Measurements from ENCODE around the gene MKNK1. TPM values are rescaled to one million over a fixed set of nuclear protein-coding genes. Genes with fewer than 3 reads are reported as not detected.

The MKNK1 gene
- total RNA-seq, 1 experiment from 2014 or later: 18.6 TPM

DNA sequence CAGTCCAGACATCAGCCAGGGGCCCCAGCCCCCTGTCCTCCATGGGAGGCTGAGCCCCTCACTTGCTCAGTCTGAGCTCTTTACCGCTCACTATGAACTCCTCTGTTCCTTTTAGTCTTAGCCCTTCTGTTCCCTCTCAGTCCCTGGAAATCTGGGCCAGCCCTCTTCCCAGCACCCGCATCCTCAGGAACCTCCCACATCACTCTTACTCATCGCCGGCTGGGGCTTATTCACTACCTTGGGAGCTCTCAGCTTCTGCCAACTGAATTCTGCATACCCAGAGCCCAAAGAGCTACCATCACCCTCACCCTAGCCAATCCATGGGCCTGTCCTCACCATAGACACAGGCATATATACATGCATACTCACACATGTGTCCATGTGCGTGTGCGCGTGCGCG is 64.1 kb downstream of the MKNK1 start (continued):
- TF ChIP-seq, protein P1, sequence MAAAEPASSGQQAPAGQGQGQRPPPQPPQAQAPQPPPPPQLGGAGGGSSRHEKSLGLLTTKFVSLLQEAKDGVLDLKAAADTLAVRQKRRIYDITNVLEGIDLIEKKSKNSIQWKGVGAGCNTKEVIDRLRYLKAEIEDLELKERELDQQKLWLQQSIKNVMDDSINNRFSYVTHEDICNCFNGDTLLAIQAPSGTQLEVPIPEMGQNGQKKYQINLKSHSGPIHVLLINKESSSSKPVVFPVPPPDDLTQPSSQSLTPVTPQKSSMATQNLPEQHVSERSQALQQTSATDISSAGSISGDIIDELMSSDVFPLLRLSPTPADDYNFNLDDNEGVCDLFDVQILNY (CRISPR knock-in tag; IDR thresholded peaks at IDR 0.05): no peak
- TF ChIP-seq HMGXB4 (CRISPR knock-in tag; IDR thresholded peaks at IDR 0.05) (no peak), IRF2 (CRISPR knock-in tag; IDR thresholded peaks at IDR 0.05; ENCODE audit: borderline replicate concordance, low read depth) (no peak), EMX1 (CRISPR knock-in tag; IDR thresholded peaks at IDR 0.05) (no peak), FOXP1 (CRISPR knock-in tag; IDR thresholded peaks at IDR 0.05; ENCODE audit: borderline replicate concordance) (no peak), CREM (CRISPR knock-in tag; IDR thresholded peaks at IDR 0.05) (no peak)

DNA sequence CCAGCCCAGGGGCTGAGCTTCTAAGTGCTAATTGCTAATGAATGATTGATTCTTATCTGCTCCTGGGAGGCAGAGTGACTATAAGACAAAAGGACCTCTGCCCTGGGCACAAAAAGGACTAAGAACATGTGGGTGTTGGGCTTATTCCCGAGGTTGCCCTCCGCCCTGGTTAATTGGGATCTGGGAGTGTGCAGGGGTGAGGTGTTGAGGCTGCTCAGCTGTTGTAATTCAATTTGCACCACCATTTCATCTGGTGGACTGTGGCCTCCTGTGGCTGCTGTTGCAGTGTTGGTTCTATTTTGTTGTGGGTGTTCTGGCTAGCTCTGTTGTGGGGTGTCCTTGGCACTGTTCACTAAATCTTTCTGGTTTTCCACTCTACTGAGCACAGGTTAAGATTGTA is 65.9 kb downstream of the MKNK1 start:
- H3K27me3 Mint-ChIP-seq (ENCODE audit: low read depth): peaks cover 91% of the 10 kb centered on the region
- no peaks in the 10 kb centered on the region for H3K36me3 Mint-ChIP-seq
- H3K4me3 Mint-ChIP-seq: no peak overlapping the region

DNA sequence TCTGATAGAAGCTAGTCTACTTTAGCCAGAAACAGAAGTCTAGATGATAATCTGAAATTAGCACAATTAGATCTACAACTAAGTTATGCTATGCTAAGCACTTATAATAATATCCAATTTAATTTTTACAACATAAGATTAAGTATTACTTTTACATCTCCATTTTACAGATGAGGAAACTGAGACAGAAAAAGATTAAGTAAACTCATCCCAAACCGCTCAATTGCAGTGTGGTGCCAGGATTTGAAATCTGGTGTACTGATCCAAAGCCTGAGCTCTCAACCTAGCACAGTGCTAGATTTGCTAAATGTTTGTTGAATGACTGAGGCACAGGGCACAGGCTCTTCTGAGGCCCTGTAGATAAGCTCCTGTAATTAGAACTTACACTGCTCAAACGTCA is 66.4 kb downstream of the MKNK1 start:
- ChIA-PET POLR2A (no interaction called here), CTCF (interaction anchor here (1.1 to 1.4 kb wide), 3 partner anchors 11 to 95 kb away, joined by 3 to 4 read pairs (median 4); partner anchors contain the start of gene MKNK1)
- Mint-ChIP-seq H3K27me3 (ENCODE audit: low read depth) (peaks cover 87% of the 10 kb centered on the region), H3K27ac (no peak overlapping the region), H3K9me3 (peaks cover 7% of the 10 kb centered on the region; the same call in 1 of the 2 replicates), H3K4me1 (peaks cover 4% of the 10 kb centered on the region), H3K36me3 (no peaks in the 10 kb centered on the region), H3K4me3 (no peak overlapping the region)
- DNase-seq (ENCODE audit: low spot score) (no peak), ATAC-seq (no peak)
- TF ChIP-seq KAT7 (CRISPR knock-in tag; IDR thresholded peaks at IDR 0.05; ENCODE audit: borderline replicate concordance) (no peak), TCF7 (CRISPR knock-in tag; IDR thresholded peaks at IDR 0.05; ENCODE audit: low read depth) (no peak), JAZF1 (CRISPR knock-in tag; IDR thresholded peaks at IDR 0.05) (no peak), FOXK1 (CRISPR knock-in tag; IDR thresholded peaks at IDR 0.05) (no peak), NR3C1 (CRISPR knock-in tag; conservative IDR thresholded peaks at IDR 0.05; ENCODE audit: low read depth) (no peak), FOXJ3 (CRISPR knock-in tag; IDR thresholded peaks at IDR 0.05; ENCODE audit: borderline replicate concordance) (no peak), FOXP4 (CRISPR knock-in tag; IDR thresholded peaks at IDR 0.05) (no peak), NFATC4 (CRISPR knock-in tag; IDR thresholded peaks at IDR 0.05) (no peak), RELA (CRISPR knock-in tag; IDR thresholded peaks at IDR 0.05; ENCODE audit: borderline replicate concordance) (no peak)
- TF ChIP-seq, protein P2, sequence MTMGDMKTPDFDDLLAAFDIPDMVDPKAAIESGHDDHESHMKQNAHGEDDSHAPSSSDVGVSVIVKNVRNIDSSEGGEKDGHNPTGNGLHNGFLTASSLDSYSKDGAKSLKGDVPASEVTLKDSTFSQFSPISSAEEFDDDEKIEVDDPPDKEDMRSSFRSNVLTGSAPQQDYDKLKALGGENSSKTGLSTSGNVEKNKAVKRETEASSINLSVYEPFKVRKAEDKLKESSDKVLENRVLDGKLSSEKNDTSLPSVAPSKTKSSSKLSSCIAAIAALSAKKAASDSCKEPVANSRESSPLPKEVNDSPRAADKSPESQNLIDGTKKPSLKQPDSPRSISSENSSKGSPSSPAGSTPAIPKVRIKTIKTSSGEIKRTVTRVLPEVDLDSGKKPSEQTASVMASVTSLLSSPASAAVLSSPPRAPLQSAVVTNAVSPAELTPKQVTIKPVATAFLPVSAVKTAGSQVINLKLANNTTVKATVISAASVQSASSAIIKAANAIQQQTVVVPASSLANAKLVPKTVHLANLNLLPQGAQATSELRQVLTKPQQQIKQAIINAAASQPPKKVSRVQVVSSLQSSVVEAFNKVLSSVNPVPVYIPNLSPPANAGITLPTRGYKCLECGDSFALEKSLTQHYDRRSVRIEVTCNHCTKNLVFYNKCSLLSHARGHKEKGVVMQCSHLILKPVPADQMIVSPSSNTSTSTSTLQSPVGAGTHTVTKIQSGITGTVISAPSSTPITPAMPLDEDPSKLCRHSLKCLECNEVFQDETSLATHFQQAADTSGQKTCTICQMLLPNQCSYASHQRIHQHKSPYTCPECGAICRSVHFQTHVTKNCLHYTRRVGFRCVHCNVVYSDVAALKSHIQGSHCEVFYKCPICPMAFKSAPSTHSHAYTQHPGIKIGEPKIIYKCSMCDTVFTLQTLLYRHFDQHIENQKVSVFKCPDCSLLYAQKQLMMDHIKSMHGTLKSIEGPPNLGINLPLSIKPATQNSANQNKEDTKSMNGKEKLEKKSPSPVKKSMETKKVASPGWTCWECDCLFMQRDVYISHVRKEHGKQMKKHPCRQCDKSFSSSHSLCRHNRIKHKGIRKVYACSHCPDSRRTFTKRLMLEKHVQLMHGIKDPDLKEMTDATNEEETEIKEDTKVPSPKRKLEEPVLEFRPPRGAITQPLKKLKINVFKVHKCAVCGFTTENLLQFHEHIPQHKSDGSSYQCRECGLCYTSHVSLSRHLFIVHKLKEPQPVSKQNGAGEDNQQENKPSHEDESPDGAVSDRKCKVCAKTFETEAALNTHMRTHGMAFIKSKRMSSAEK (CRISPR knock-in tag; IDR thresholded peaks at IDR 0.05; ENCODE audit: borderline replicate concordance): no peak
- TF ChIP-seq, protein P3, sequence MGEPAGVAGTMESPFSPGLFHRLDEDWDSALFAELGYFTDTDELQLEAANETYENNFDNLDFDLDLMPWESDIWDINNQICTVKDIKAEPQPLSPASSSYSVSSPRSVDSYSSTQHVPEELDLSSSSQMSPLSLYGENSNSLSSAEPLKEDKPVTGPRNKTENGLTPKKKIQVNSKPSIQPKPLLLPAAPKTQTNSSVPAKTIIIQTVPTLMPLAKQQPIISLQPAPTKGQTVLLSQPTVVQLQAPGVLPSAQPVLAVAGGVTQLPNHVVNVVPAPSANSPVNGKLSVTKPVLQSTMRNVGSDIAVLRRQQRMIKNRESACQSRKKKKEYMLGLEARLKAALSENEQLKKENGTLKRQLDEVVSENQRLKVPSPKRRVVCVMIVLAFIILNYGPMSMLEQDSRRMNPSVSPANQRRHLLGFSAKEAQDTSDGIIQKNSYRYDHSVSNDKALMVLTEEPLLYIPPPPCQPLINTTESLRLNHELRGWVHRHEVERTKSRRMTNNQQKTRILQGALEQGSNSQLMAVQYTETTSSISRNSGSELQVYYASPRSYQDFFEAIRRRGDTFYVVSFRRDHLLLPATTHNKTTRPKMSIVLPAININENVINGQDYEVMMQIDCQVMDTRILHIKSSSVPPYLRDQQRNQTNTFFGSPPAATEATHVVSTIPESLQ (CRISPR knock-in tag; IDR thresholded peaks at IDR 0.05): no peak
- TF ChIP-seq, protein P4, sequence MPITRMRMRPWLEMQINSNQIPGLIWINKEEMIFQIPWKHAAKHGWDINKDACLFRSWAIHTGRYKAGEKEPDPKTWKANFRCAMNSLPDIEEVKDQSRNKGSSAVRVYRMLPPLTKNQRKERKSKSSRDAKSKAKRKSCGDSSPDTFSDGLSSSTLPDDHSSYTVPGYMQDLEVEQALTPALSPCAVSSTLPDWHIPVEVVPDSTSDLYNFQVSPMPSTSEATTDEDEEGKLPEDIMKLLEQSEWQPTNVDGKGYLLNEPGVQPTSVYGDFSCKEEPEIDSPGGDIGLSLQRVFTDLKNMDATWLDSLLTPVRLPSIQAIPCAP (CRISPR knock-in tag; IDR thresholded peaks at IDR 0.05): no peak

More for the DNA sequence above, 65.9 kb downstream of the MKNK1 start:
- DNase-seq (ENCODE audit: low spot score) (no peak), ATAC-seq (no peak)
- POLR2A ChIA-PET: no interaction called here
- CTCF ChIA-PET: interaction anchor here (1.1 to 3.1 kb wide), 4 partner anchors 11 to 96 kb away, joined by 3 to 21 read pairs (median 4); partner anchors contain the start of gene MKNK1
- TF ChIP-seq FOXP1 (CRISPR knock-in tag; IDR thresholded peaks at IDR 0.05; ENCODE audit: borderline replicate concordance) (no peak), FOXJ3 (CRISPR knock-in tag; IDR thresholded peaks at IDR 0.05; ENCODE audit: borderline replicate concordance) (no peak), GTF2I (CRISPR knock-in tag; conservative IDR thresholded peaks at IDR 0.05) (no peak), PRRX2 (CRISPR knock-in tag; IDR thresholded peaks at IDR 0.05) (no peak), IRF2 (CRISPR knock-in tag; IDR thresholded peaks at IDR 0.05; ENCODE audit: borderline replicate concordance, low read depth) (no peak), ZNF263 (CRISPR knock-in tag; IDR thresholded peaks at IDR 0.05; ENCODE audit: low read depth) (no peak)
- TF ChIP-seq, protein P4 (CRISPR knock-in tag; IDR thresholded peaks at IDR 0.05): no peak
- Mint-ChIP-seq H3K4me1 (peaks cover 7% of the 10 kb centered on the region), H3K9me3 (peaks cover 7% of the 10 kb centered on the region; the same call in 1 of the 2 replicates), H3K27ac (no peak overlapping the region)
